Measurements from ENCODE around the gene SHLD1.
A peak's percentile ranks its signal among the peaks of the same experiment; 100 is the strongest.

The SHLD1 gene

DNA sequence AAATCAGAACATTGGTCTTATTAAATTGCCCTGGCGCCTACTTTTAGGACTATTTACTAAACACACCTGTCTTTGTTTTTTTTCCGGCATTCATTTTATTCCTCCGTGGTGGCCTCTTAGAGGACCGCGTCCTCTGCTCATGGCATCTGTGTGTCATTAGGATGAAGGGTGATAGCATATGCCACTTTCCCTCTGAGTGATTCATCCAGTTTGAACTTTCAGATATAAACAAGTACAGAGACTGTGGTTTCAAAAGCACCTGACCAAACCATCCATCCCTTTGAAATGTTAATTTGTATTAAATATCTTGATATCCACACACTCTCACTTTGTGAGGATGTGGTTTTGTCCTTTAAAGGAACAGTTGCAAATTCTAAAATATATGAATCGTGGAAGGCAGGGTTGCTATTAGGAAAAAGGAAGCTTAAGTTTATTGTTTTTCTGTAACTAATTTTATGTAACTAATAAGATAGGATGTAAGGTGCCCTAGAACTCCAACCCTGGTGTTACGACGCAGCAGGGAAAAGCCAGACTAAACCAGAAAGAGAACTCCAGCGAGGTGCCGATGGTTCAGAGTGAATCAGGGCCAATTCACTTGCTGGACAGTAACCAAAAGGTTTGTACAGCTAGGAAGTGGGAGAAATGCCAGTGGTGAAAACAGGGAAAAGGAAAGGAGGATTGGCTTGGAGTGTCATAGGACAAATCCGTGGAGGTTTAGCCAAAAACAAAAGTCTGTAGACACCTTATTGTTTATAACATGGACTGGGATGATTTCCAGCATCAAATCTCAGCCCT lies 98.7 kb downstream of the SHLD1 start:
- H3K4me3 ChIP-seq (ENCODE audit: low read depth, low read length): no peak overlapping the region
- TF ChIP-seq, protein P1, sequence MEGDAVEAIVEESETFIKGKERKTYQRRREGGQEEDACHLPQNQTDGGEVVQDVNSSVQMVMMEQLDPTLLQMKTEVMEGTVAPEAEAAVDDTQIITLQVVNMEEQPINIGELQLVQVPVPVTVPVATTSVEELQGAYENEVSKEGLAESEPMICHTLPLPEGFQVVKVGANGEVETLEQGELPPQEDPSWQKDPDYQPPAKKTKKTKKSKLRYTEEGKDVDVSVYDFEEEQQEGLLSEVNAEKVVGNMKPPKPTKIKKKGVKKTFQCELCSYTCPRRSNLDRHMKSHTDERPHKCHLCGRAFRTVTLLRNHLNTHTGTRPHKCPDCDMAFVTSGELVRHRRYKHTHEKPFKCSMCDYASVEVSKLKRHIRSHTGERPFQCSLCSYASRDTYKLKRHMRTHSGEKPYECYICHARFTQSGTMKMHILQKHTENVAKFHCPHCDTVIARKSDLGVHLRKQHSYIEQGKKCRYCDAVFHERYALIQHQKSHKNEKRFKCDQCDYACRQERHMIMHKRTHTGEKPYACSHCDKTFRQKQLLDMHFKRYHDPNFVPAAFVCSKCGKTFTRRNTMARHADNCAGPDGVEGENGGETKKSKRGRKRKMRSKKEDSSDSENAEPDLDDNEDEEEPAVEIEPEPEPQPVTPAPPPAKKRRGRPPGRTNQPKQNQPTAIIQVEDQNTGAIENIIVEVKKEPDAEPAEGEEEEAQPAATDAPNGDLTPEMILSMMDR (IDR thresholded peaks at IDR 0.05; ENCODE audit: control insufficient read depth, extremely low read depth, insufficient read depth): no peak
- DNase-seq (ENCODE audit: low read depth): peak; percentile 62

DNA sequence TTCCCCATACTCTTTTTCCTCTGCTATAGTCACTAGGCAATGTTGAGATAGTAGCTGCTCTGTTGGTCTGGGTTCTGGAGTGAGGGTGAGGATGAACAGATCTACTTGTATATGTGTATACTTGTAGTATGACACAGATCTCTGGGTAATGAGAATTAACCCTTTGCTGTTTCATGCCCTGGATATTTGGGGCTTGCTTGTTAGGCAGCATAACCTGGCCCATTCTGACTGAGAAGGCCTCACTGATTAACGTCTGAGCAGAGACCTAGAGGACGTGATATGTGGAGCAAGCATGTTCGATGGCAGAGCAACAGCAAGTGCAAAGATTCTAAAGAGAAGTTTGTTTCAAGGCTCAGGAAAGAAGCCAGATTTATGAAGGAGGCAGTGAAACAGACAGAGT lies 105.7 kb downstream of the SHLD1 start:
- TF ChIP-seq, protein P1 (IDR thresholded peaks at IDR 0.05; ENCODE audit: control insufficient read depth, extremely low read depth, insufficient read depth): no peak
- DNase-seq (ENCODE audit: low read depth): no peak
- H3K4me3 ChIP-seq (ENCODE audit: low read depth, low read length): no peak overlapping the region

DNA sequence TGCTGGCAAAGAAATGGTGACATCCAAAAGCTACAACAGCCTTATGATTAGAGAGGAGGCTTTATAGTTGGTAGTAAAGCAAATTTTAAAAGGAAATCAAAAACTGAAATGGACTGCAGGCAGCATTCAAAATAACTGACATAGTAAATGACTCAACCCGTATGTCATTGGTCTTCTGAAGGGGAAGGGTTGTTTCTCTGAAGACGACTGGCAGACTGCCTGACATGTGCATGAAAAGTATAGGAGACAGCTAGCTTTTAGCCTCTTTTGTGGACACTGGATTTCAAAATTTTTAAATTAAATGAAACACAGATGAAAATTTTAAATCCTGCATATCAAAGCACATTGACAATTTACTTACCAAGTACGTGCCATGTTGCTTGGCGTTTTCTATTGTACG lies 109.4 kb downstream of the SHLD1 start:
- H3K4me3 ChIP-seq (ENCODE audit: low read depth, low read length): no peak overlapping the region
- TF ChIP-seq, protein P1 (IDR thresholded peaks at IDR 0.05; ENCODE audit: control insufficient read depth, extremely low read depth, insufficient read depth): no peak
- DNase-seq (ENCODE audit: low read depth): no peak

DNA sequence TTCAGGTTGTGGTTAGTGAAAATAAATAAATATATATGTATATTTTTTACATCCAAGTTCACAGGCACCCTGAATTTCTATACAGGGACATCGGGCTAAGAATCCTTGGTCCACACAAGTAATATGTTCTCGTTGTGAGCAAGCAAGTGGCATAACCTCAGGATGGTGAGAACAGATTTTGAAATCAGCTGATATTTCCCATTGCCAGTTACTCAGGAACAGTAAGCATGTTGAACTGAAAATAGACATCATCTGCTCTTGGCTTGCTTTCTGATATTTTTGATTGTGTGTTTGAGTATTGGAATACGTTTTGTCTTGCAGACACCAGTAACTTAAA lies 112.5 kb downstream of the SHLD1 start:
- TF ChIP-seq, protein P1 (IDR thresholded peaks at IDR 0.05; ENCODE audit: control insufficient read depth, extremely low read depth, insufficient read depth): no peak
- no peak for DNase-seq (ENCODE audit: low read depth)
- H3K4me3 ChIP-seq (ENCODE audit: low read depth, low read length): no peak overlapping the region

DNA sequence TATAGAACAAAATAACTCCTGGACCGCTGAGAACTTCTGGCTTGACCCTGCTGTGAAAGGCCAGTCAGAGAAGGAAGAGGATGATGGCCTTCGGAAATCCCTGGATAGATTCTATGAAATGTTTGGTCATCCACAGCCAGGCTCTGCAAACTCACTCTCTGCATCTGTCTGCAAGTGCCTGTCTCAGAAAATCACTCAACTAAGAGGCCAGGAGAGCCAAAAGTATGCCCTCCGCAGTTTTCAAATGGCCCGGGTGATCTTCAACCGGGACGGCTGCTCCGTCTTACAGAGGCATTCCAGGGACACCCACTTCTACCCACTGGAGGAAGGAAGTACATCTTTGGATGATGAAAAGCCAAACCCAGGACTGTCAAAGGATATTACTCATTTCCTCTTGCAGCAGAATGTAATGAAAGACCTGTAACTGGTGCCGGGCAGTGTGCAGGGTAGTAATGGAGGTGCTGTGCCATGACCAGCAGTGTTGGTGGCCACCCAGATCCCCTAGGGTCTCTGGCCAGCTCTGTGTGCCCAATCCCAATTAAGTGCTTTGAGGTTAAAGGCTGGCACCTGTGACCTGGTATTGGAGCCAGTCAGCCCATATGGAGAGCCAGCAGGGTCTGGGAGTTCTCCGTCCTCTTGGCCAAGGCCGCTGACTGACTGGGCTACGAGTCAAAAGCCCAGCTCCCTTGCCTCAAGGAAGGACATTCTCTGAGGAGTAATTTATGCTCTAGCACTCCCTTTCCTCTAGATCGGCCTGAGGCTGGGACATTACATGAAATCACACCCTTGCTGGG lies 113.0 kb downstream of the SHLD1 start:
- TF ChIP-seq, protein P1 (IDR thresholded peaks at IDR 0.05; ENCODE audit: control insufficient read depth, extremely low read depth, insufficient read depth): no peak
- no peak overlapping the region for H3K4me3 ChIP-seq (ENCODE audit: low read depth, low read length)
- DNase-seq (ENCODE audit: low read depth): no peak

DNA sequence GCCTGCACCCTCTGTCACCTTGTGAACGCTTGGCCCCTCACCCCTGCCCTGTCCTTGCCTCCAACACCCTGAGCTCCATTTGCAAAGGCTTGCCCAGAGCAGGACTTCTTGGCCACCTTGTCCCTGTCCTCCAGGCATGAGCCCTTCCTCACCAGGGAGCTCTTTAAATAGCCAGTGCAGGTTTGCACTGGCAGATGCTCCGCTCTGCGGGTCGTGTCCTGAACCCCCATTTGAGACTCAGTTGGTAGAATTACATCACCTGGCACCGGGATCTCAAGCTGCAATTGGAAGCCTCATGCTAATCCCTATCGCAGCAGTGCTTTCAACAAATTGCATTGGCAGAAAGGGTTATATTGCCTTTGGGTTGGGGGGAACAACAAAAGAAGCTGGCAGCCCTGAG lies 114.2 kb downstream of the SHLD1 start:
- H3K4me3 ChIP-seq (ENCODE audit: low read depth, low read length): no peak overlapping the region
- DNase-seq (ENCODE audit: low read depth): no peak
- TF ChIP-seq, protein P1 (IDR thresholded peaks at IDR 0.05; ENCODE audit: control insufficient read depth, extremely low read depth, insufficient read depth): no peak
